ENCODE measurements around the gene AIF1.

AIF1 gene

DNA sequence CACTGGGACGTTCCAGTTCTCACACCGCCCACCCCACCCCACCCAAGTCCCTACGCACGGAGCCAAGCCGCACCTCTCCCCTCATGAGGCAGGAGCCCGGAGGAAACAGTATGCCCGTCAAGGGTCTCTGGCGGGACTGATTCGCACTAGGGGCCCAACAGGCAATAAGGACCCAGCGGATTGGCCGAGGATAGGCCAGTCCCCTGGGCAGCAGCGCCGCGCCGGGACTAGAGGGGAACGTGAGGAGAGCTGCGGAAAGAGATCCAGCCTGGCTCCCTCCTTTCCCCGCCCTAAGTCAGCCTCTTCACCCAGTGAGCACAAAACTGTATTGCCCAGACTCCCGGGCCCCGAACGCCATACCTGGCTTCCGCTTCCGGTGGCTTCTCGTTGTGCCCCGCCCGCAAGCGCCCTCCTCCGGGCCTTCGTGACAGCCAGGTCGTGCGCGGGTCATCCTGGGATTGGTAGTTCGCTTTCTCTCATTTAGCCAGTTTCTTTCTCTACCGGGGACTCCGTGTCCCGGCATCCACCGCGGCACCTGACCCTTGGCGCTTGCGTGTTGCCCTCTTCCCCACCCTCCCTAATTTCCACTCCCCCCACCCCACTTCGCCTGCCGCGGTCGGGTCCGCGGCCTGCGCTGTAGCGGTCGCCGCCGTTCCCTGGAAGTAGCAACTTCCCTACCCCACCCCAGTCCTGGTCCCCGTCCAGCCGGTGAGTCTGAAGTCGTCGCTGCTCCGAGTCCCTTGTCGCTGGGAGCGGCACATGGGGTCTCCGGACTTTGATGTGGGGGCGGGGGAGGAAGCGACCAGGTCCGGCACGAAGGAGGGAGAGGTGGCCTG lies 50.7 kb downstream of the AIF1 start, which contains the start of gene CSNK2B:
CSNK2B (plus strand) TSS at position 580 of the 836 bp plus-strand sequence. CDS start 752 bp downstream, outside the sequence.
- DNase-seq = peak; percentile 97 to 98

DNA sequence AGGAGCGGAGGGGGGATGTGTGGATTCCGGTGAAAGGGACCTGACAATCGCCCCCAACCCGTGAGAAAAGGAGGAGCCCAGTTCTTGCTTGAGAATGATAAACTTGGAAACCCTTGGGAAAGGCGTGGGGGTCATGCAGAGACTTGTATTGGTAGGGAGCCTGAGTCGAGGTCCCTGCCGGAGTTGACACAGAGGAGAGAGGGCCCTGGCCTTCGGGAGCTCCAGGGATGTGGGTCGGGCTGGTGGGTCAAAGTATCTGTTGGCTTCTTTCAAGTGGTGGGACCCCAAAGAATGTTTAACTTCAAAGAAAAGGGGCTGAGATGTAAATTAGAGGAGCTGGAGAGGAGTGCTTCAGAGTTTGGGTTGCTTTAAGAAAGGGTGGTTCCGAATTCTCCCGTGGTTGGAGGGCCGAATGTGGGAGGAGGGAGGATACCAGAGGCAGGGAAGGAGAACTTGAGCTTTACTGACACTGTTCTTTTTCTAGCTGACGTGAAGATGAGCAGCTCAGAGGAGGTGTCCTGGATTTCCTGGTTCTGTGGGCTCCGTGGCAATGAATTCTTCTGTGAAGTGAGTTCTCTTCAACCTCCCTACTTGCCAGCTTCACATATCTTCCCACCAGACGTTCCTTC lies 51.4 kb downstream of the AIF1 start:
- DNase-seq = no peak
